ENCODE results near the gene SLC2A2.
"Not testable (repeated sequence)": the region's sequence is repeated elsewhere in the genome, so short reads cannot be mapped to it uniquely, and the experiment has no call there.

SLC2A2 gene

DNA sequence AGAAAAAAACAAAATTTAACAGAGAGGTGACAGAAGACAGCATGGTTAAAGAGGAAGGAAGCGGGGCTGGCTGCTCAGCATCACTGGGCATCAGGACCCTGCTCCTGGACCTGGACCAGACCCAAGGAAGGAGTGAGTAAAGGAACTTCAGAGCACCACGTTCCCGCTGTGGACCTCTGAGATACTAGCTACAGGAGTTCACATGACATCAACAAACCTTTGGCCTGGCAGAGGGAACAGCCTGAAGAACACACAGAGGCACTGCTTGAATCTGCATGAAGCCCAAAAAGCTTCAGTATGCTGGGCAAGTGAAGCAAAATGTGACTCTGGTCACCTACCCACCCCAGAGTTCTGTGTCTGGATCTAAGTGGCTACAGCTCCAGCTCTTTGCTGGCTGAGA lies 38.1 kb downstream of the SLC2A2 start:
- DNase-seq (ENCODE audit: low read depth in 3 of 3): no peak

DNA sequence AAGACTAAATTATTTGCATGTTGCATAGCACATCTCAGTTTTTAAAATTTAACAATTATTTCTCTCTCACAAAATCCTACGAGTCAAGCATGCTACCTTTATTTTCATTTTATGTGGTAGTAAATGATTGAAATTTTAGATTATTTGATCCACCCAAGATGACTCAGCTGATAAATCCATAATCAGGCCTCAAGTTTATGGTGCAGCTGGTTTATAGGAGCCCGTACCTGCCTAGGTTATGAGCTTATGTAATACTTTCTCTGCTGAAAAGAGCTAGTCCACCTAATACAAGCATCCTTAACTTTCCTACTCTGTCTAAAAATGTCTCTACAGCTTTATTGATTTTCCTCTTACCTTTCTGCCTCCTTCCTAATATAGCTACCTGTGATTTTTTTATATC lies 41.2 kb downstream of the SLC2A2 start:
- no peak for DNase-seq (ENCODE audit: low read depth in 3 of 3)

- no peak for DNase-seq (ENCODE audit: low read depth in 3 of 3)
Observed at GRCh38 chr3:170982733-170983132, 43.8 kb downstream of the SLC2A2 start.

GRCh38 chr3:170980399-170980798 lies 46.1 kb downstream of the SLC2A2 start:
- no peak for DNase-seq (ENCODE audit: low read depth in 3 of 3)

- no peak for DNase-seq (ENCODE audit: low read depth in 3 of 3)
Observed at GRCh38 chr3:170977949-170978745, 48.4 kb downstream of the SLC2A2 start.

- DNase-seq (ENCODE audit: low read depth in 3 of 3): no peak
Observed at GRCh38 chr3:170976190-170976519, 50.4 kb downstream of the SLC2A2 start.

GRCh38 chr3:170975283-170976189 lies 51.0 kb downstream of the SLC2A2 start:
- no peak for DNase-seq (ENCODE audit: low read depth in 3 of 3)

DNA sequence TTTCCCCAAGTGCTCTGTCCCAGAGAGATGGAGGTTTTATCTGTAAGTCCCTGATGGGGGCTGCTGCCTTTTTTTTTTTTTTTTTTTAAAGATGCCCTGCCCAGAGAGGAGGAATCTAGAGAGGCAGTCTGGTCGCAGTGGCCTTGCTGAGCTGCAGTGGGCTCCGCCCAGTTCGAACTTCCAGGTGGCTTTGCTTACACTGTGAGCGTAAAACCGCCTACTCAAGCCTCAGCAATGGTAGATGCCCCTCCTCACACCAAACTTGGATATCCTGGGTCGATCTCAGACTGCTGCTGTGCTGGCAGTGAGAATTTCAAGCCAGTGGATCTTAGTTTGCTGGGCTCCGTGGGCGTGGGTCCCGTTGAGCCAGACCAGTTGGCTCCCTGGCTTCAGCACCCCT lies 51.6 kb downstream of the SLC2A2 start:
- DNase-seq (ENCODE audit: low read depth in 3 of 3): no peak

DNA sequence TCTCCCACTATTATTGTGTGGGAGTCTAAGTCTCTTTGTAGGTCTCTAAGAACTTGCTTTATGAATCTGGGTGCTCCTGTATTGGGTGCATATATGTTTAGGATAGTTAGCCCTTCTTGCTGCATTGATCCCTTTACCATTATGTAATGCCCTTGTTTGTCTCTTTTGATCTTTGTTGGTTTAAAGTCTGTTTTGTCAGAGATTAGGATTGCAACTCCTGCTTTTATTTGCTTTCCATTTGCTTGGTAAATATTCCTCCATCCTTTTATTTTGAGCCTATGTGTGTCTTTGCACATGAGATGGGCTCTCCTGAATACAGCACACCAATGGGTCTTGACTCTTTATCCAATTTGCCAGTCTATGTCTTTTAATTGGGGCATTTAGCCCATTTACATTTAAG lies 53.6 kb downstream of the SLC2A2 start:
- DNase-seq (ENCODE audit: low read depth in 3 of 3): not testable (repeated sequence)

DNA sequence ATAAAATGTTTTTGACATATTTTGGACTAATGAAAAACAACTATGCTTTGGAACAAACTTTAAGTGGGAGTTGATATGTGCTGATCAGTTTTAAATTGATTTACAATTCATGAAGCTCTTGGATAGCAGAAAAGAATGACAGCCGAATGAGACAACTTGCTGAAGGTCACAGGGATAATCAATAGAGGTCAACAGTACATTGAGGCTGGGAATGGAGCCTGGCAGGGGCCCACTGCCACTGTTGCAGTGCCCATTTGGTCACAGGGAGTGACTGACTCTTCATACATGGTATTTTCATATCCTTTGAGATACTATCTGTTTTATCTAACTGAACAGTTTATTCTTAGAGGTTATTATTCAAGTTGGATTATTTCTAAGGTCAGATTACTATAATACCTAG lies 59.4 kb downstream of the SLC2A2 start:
- no peak for DNase-seq (ENCODE audit: low read depth in 3 of 3)

DNA sequence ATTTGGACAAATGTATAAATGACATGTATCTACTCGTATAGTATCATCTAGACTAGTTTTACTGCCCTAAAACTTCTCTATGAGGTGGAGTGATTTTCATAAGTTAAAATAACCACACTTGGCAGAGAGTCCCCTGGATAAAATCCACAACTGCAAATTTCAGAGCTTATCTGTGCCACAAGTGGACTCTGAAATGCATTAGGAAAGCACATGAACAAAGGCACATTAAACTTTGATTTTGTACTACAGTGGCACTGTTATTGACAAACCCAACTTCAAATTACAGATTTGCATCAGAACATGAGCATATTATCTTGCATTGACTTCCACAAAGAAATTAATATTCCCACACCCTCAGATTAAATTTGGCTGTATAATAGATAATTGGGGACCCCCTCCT lies 60.0 kb downstream of the SLC2A2 start:
- no peak for DNase-seq (ENCODE audit: low read depth in 3 of 3)

DNA sequence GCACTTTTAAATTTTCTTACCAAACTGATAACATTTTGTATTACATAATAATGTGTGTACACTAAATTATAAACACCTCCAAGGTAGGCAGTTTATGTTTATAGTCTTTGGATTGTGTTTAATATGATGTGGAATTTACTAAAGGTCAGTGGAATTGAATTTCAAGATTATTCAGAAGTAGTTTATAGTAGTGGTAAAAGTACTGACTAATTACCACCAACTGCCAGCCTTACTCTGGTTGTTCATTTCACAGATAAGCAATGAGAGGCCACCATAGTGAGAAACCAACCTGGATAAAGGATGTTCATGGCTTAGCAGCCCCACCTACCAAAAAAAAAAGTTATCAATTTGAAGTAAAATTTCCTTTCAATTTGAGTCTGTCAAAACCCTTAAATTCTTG lies 64.1 kb downstream of the SLC2A2 start:
- DNase-seq (ENCODE audit: low read depth in 3 of 3): no peak

DNA sequence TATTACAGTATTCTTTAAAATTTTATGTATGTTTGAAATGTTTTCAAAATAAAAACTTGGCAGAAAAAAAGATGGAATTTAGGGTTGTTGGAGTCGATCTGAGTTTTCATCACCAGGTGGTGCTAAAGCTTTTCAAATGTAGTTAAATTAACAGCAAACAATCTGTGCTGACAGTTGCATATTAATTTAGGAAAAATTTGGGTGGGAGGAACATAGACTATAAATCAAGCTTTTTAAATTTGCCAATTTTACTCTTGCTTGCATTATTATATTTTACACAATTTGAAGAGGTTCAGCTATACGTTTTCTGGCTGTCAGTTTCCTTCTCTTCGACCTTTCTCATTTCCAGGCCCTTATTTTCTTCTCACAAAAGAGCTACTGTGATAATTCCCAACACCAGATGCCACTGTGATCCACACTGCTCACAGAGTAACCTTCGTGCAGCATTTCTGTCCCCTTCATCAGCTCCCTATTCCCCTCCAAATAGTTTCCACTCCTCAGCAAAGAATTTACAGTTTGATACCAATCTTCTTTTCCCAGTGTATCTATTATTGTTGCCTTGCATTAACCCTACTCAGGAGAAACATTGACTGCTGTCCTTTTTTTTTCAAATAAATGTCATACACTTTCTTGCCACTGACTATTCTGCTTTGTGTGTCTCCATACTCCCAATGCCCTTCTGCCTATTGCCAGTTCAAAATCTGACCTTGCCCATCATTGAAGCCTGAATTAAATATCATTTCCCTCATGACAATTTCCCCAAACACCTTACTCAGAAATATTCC lies 64.7 kb downstream of the SLC2A2 start:
- no peak for DNase-seq (ENCODE audit: low read depth in 3 of 3)

DNA sequence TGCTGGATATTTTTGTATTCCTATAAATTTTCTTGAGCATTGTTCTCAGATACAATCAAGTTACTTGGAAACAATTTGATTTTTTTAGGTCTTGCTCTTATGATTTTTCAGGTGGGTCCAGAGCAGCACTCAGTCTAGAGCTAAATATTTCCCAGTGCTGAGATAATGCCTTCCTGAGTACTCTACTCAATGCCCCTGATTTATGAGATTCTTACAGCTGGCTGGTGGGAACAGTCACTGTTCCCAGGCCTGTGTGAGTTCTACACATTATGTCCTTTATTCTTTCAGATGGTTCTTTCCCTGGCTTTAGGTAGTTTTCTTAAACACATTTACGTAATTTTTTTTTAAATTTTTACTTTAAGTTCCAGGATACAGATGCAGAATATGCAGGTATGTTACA lies 67.1 kb downstream of the SLC2A2 start:
- DNase-seq (ENCODE audit: low read depth in 3 of 3): no peak

- no peak for DNase-seq (ENCODE audit: low read depth in 3 of 3)
Observed at GRCh38 chr3:170956647-170957046, 69.9 kb downstream of the SLC2A2 start.

DNA sequence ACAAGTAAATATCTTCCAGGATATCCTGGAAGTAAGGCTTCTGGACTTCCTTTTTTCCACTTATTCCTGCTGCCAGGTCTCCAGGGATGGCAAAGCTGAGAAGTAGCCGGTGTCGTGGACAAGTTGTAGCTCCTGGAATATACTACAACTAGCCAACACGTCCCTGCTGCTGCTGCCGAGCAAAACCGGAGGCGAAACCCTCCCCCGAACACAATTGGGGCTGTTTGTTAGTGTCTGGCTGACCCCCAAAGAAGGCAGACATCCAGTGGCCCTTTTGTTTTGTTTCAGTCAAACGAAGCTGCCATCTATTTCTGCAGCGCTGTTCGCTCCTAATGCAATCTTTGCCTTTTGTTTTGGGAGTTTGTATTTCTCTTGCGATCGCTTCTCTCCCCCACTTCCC lies 72.8 kb downstream of the SLC2A2 start:
- no peak for DNase-seq (ENCODE audit: low read depth in 3 of 3)

GRCh38 chr3:170953229-170953628 lies 73.3 kb downstream of the SLC2A2 start:
- no peak for DNase-seq (ENCODE audit: low read depth in 3 of 3)

DNA sequence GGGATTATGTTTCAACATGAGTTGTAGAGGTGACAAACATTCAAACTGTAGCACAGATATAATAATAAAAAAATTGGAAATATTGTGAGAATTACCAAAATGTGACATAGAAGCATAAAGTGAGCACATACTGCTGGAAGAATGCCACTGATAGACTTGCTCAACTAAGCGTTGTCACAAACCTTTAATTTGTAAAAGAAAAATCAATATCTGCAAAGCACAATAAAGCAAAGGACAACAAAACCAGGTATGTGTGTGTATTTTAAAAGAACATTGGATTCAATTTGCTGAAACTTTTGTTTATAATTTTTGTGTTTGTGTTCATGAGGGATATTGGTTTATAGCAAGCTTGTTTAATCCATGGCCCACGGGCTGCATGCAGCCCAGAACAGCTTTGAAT lies 77.3 kb downstream of the SLC2A2 start:
- no peak for DNase-seq (ENCODE audit: low read depth in 3 of 3)

GRCh38 chr3:170947018-170947769 lies 79.3 kb downstream of the SLC2A2 start:
- DNase-seq (ENCODE audit: low read depth in 3 of 3): no peak

All from stimulated activated CD4-positive, alpha-beta T cell treated with anti-CD3 and anti-CD28 coated beads, TNF-alpha, amount 100 ng/mL, for 48 hours (primary cell).